GM21786 (cell line): ENCODE data around the gene CELF2.

Experiments
- ATAC-seq: cut with Tn5 transposase; IDR thresholded peaks from one replicate; pipeline ENCODE4 v1.9.1; 2021; ENCODE audit not compliant: unreplicated experiment

CELF2 gene

GRCh38 chr10:11262494-11263345 is 245.0 kb downstream of the CELF2 start:
- no peak for ATAC-seq

- no peak for ATAC-seq
These were observed 246.1 kb downstream of the CELF2 start for GRCh38 chr10:11263767-11264166.

DNA sequence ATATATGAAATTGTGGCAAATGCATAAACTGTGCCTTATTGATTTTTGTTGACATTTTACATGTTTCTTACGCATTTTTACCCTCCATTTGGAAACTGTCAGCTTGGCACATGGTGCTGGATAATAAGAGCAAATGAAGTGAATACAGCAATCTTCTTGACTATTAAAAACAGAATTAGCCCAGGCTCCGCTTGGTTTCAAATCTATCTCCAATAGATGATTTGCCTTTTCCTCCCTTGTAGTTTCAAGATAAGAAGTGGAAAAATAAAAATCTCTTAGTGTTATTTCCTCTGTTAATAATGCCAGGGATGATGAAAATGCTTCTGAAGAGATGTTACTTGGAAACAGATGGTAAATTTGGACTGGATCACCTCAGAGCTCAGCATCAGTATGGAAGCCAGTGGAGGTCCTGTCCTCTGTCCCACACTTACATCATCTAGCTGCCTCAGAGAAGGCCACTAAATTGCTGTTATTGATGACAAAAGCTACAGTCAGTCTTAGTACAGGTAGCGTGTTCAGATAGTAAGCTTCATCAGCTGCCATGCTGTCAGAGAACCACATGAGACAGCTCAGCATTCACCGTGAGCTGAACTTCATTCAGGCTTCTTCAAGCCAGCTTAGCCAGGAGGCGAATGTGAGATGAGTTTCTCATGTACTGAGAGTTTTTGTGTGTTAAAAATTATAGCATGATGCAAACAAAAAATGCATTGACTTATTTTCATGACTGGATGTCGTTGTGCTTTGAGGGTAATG is 246.8 kb downstream of the CELF2 start:
- ATAC-seq, result no peak

DNA sequence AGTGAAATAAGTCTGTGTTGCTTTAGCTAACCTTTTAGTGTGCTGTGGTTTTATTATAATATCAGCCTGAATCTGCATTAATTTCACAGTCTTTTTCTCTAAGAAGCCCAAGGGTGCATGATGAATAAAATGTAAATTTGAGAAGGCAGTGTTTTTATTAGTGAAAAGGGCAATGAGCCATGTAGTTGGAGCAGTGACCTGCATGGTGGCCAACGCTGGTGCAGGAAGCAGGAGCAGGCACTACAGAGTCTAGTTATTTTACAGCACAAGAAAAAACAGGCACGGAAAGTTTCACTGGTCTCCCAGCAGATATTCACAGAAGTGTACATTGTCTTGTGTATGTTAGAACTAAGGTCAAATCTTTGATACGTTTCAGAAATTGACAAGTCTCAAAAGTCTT is 247.8 kb downstream of the CELF2 start:
- ATAC-seq, result no peak

- ATAC-seq, result no peak
These were observed 248.8 kb downstream of the CELF2 start for GRCh38 chr10:11266426-11266825.

DNA sequence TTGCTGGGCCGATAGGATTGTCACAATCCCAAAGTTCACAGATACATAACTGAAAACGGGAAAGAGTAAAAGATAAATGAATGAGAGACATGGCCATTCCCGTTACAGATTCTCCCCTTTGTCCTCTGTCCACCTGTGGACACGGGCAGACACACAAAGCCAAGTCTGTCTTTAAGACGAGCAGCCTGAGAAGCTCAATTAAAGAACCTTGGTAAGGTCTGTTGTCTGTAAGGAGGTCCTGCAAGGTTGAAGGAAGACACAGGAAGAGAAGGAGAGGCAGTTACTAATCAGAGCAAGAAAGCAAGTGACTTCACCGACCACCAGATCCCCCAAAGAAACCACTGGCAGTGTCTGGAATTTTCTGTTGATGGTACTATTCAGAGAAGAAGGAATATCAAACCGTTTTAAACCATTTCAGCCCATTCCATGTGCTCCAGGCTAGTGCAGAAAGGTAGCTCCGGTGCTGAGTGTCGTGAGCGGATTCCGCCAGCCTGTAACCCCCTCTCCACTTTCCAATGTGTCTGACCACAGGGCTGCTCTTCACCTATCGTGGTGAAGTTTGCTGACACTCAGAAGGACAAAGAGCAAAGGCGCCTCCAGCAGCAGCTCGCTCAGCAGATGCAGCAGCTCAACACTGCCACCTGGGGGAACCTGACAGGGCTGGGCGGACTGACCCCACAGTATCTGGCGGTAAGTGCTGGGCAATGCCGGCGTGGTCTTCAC is 252.6 kb downstream of the CELF2 start:
- peak; percentile 63 for ATAC-seq

DNA sequence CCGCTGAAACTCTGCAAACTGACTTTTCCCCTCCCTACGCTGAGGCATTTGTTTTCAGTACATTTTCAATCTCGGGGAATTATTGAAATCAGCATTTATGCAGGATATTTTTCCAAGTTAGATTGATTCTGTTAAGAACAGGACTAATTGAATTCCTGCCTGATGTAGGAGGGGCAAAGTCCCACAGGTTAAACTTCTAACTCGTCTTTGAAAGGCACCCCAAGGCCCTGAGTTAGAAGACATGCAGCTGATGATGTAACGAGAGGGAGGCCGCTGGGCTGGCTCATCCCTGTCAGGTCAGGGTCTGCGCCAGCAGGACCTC is 253.1 kb downstream of the CELF2 start:
- no peak for ATAC-seq

DNA sequence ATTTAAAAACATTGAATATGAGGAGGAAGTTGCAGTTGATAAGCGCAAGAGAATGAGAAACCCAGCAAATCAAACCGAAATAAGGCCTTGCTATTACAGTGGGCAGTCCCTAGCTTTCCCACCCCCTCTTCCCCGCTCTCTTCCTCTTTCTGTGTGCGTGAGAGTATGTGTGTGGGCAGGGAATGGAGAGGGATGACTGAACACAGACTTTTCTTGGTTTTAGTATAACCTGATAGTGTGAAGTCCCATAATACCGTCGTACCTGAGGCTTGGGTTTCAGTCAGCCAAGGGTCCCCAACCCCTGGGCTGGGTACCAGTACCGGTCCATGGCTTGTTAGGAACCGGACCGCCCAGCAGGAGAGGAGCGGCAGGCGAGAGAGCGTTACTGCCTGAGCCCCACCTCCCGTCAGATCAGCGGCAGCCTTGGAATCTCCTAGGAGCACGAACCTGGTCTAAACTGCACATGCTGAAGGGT is 255.3 kb downstream of the CELF2 start:
- ATAC-seq, result no peak

DNA sequence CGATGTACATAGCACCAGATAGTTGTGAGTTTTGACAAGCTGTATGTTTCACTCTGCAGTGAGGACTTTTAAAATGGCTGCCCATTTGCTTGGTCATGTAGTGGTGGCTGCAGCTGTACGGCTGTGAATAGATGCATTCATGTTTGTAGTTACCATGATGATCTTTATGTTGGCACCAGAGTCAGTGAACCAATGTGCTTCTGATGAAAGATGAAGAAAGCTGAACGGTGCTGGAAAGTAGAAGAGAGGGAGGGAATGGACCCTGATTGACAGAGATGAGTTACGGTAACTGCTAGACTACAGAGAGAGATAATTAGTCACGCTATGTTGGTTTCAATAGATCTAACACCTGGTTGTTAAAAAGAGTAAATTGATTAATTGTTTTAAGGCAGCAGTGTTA is 256.8 kb downstream of the CELF2 start:
- no peak for ATAC-seq

GRCh38 chr10:11275651-11276050 is 258.0 kb downstream of the CELF2 start:
- no peak for ATAC-seq

- ATAC-seq, result no peak
These were observed 258.8 kb downstream of the CELF2 start for GRCh38 chr10:11276449-11276990.

DNA sequence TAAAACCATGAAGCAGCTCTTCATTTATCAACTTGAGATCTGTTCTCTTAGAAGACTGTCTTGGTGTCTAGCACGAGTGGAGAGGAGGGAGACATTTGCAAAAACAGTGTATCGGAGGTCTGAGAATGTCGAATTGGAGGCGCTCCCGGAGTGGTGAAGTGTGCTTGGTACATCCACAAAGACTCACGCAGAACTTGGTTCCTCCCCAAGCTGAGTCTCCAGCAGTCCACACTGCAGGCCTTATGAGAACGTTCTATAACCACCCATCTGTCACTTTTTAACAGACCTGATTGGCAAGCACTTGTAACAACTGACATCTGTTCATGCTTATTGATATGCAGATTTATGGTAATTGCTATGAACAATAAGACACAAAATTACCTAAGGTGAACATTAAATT is 261.6 kb downstream of the CELF2 start:
- ATAC-seq, result no peak

DNA sequence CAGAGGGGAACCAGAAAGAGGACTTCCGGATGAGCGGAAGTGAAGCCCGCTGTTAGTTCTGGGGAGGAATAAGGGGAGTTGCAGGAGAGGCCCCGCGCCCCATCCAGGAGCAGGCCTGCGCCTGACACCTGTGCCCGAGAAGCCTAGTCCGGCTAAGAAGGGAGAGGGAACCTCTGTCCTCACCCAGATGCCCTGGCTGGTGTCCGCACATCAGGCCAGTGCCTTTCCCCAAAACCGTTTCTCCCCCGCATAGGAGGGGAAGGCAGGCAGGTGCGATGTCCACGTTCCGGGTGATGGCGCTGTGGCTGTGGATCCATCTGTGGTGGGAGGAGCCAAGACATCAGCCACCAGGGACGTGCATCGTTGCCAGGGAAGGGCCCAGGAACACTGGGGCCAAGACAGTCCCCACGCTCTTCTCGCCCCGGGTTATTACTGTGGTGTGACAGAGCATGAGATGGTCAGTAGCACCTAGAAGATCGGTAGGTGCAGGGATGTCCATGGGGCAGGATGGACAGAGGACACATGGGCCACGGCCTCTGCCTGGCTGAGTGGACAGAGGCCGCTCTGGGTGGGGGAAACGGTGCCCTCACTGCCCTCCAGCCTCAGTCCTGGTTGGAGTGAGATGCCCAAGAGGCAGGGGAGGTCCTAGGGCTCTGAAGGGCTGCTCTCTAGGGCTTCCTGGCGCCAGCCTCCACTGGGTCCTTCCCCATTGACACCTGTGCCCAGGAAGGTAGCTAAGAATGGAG is 262.7 kb downstream of the CELF2 start:
- ATAC-seq, result no peak

DNA sequence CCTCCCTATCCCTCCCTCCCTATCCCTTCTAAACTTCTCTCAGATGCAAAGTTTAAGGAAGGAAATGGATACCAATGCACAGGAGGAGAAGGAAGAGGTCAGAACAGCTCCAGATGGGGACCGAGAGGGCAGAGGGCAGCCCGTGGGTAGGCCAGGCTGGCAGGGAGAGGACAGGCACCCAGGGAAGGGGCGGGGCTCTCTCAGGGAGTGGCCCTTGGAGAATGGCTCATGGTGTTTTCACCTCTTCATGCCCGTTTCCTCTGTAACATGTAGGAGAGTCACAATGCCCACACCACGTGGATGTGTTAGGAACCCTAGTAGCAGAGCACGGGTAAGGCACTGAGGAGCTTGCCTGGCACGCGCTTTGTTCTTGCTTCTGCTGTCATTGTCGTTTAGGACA is 264.5 kb downstream of the CELF2 start:
- ATAC-seq, result no peak

DNA sequence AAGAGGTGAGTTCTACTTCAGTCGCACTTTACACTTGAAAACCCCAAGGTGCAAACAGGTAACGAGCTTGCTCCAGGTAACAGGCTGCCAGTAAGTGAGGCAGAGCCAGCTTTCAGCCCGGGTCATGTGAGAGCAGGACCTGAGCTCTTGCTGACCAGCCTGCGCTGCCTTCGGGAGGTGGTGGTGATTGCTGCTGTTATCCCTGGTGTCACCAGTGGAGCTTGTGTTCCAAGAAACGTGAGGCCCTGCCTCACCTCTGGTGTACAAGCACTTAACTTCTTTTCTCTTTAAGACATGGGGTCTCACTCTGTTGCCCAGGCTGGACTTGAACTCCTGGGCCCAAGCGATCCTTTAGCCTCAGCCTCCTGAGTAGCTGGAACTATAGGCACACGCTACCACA is 265.0 kb downstream of the CELF2 start:
- no peak for ATAC-seq

DNA sequence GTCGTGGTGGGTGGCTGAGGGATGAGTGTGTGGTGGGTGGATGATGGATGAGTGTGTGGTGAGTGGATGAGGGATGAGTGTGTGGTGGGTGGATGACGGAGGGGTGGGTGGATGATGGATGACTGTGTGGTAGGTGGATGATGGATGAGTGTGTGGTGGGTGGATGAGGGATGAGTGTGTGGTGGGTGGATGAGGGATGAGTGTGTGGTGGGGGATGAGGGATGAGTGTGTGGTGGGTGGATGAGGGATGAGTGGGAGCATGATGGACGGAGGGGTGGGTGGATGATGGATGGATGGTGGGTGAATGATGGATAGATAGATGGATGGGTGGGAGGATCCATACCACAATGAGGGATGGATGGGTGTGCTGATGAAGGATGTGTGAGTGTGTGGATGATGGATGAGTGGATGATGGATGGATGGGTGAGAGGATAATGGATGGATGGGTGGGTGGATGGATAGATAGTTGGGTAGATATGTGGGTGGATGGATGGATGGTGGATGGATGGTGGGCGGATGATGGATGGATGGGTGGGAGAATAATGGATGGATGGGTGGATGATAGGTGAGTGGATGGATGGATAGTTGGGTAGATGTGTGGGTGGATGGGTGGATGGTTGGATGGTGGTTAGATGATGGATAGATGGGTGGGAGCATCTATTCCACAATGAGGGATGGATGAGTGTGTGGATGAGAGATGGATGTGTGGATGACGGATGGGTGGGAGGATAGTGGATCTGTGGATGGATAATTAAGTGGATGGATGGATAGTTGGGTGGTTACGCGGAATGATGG is 266.8 kb downstream of the CELF2 start:
- ATAC-seq, result no peak

DNA sequence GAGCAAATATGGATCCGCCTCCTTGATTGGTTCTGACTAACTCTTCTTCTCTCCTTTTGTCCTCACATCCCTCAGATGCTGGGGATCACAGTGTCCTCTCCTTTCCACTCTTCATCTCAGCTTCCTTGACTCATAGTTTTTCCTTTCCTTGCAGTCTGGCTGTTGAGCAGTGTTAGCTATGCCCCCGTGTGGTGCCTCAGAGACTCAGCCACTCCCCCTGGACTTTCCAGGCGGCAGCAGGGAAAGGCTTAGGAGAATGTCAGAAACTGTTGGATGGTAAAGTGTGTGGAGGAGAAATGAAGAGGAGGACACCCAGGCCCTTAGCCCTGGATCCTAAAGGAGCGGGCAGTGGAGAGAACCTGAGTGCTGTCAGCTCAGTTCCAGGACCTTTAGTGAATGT is 267.5 kb downstream of the CELF2 start:
- no peak for ATAC-seq

GRCh38 chr10:11286261-11286852 is 268.7 kb downstream of the CELF2 start:
- ATAC-seq, result peak; percentile 89

GRCh38 chr10:11288302-11288701 is 270.6 kb downstream of the CELF2 start:
- ATAC-seq, result no peak
